GM12875 (cell line): ENCODE results near the gene SLC11A2.

Experiments used
- H3K4me3 ChIP-seq: one replicate; pipeline ENCODE4 v1.5.1; 2011; ENCODE audit warnings: low read depth, low read length, control low read depth
- TF ChIP-seq, protein P1 (sequence below): IDR thresholded peaks from 2 replicates; pipeline ENCODE4 v1.5.1; 2011; ENCODE audit warnings: low read depth, mild to moderate bottlenecking, control low read depth, inconsistent platforms, low read length, moderate library complexity, borderline replicate concordance; ENCODE audit not compliant: insufficient read depth

Gene SLC11A2

DNA sequence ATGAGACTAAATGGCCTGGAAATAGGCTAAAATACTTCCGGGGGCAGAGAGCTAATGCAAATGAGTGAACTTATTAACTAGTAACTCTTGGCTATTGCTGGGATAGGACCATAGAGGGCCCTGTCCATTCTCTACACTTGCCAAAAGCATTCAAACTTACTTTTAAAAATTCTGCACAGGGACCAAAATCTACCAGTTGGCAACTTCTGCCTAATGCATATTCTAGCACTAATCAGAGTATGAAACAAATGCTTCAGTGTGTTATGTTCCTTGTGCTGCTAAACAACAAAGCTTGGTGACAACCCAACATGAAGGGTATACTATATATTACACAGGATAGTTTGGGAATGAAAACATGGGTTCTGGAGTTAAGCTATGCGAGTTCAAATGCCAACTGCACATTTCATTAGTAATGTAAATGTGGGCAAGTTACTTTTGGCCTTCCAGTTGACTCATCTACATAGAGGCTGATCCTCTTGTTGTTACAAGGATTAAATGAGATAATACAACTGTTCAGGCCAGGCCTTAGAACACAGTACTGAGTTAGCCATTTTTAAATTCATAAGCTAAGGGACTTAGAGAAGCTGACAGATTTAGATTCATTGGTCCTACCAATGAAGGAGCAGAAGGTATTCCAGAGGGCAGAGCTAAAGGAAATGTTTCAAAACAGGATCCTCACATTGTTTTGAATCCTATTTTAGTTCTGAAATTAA is 41.4 kb downstream of the SLC11A2 start:
- H3K4me3 ChIP-seq, result no peak overlapping the region
- TF ChIP-seq, protein P1, sequence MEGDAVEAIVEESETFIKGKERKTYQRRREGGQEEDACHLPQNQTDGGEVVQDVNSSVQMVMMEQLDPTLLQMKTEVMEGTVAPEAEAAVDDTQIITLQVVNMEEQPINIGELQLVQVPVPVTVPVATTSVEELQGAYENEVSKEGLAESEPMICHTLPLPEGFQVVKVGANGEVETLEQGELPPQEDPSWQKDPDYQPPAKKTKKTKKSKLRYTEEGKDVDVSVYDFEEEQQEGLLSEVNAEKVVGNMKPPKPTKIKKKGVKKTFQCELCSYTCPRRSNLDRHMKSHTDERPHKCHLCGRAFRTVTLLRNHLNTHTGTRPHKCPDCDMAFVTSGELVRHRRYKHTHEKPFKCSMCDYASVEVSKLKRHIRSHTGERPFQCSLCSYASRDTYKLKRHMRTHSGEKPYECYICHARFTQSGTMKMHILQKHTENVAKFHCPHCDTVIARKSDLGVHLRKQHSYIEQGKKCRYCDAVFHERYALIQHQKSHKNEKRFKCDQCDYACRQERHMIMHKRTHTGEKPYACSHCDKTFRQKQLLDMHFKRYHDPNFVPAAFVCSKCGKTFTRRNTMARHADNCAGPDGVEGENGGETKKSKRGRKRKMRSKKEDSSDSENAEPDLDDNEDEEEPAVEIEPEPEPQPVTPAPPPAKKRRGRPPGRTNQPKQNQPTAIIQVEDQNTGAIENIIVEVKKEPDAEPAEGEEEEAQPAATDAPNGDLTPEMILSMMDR, result no peak

DNA sequence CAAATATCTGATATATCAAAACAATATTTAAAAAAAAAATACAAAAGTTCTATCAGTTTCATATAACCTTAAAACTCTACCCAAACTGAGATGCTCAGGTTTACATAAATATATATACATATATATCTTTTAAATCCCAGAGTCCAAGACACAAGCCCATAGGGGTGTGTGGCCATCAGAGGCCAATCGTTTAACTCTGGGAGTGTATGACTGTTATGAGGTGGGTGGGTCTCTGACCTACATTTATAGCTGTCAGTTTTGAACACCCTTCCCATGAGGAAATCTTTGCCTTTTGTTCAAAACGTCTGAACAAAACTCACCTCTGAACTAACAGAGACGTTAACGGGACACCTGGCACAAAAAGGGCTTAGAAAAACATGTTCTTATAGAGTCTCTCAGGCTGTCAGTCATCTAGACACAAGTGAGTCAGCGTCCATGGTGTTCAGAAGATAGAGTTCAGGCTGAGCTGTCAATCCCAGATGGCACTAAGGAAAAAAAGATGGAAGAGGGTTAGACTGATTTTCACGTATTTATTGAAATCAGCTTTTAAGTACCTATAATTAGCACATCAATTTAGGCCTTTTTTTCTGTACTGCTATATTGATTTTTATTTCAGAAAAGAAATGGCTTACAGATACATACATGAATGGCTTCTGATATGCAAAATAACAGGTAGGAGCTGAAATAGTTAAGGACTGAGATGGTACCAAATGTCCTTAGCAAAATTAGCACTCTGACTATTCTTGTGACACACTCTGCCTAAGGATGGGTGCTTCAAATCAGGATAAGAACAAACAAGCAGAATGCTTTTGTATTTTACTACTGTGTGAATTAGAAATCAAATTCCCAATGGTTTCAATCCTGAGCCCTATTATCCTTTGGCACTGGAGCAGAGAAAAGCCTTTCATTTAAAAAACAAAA is 44.6 kb downstream of the SLC11A2 start:
- TF ChIP-seq, protein P1, result no peak
- no peak overlapping the region for H3K4me3 ChIP-seq

DNA sequence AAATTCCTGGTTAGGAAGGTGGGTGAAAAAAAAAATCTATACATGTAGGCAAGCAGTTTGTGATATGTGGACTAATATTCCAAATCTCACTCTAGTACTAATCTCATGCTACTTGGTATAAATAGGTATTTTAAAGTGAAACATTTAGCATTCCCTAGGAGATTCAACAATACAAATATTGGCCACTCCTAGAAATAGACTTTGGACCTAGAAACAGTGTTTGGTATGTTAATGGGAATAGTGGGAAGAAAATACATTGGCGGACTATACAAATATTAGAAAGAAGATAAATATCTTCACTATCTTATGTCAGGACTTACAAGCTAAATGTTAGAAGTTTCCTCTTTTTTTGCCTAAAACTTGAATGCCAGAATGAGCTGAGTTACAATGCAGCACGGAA is 45.6 kb downstream of the SLC11A2 start:
- H3K4me3 ChIP-seq, result no peak overlapping the region
- TF ChIP-seq, protein P1, result no peak

DNA sequence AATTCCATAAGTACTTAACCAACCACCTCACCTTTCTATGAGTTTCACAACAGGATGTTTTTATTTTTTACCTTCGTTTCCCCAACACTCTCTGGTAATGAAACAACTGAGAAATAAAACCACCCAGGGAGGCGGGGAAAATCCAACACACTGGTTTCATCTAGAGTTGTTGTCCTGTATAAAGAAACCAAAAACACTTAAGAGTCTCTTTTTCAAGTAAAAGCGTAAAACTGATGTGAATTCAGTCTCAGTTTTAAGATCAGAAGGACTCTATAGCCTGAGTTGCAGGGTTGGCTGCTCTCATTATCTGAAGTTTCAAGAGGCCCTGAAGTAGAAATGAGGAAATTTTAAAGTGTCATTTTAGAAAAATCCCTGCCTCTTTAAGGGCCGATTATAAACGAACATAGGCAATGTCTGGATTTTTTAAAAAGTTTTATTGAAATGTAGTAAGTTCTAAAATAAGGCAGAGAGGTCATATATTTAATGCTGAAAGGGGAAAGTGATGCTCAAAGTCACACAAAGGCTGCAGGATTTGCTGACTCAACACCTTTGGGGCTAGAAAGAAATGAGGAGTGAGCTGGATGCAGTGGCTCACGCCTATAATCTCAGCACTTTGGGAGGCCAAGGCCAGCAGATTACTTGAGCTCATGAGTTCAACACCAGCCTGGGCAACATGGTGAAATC is 46.7 kb downstream of the SLC11A2 start:
- no peak overlapping the region for H3K4me3 ChIP-seq

DNA sequence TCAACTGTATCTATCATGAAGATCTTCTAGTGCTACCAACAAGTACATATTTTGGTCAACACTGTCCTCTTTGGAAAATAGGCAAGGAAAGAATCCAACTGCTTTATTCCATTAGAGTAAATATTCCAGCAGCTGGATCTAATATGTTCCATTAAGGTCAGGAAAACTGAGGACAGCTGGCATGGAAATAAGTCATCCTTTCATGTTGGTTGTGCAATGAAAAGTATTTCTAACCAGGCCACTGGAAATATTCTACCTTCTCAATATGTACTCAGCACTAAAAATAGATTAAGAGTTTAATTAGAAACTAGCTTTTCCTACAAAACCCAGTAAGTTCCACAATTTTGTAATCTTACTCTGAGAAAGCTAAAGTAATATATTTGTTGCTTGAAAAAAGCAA is 54.2 kb downstream of the SLC11A2 start:
- no peak overlapping the region for H3K4me3 ChIP-seq
- TF ChIP-seq, protein P1, result no peak

More for the DNA sequence above, 46.7 kb downstream of the SLC11A2 start:
- TF ChIP-seq, protein P1, result no peak

DNA sequence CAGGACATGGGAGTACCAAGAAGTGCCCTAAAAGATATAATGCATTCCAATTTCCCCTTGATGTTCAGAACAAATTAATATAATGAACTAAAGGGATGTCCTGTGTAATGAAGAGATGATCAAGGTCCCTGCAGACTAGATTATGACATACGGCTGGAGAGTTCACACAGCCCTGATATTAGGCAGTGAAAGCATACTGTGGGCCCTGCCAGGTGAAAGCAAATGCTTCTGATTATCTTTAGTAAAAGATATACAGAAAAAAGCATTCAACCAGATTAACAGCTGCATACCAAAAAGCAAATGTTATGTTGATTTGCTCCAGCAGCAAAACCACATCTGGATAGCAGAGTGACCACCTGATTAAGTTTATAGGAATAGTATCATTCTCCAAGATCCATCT is 61.8 kb downstream of the SLC11A2 start:
- TF ChIP-seq, protein P1, result no peak
- no peak overlapping the region for H3K4me3 ChIP-seq
